IPS-15b (cell line): ENCODE measurements around the gene EIF2S3.

ENCODE experiments used
- H3K27me3 ChIP-seq: one replicate; pipeline ENCODE4 v1.6.1; 2013; ENCODE audit warnings: low read length; ENCODE audit not compliant: control insufficient read depth, insufficient read depth
- H3K36me3 ChIP-seq: one replicate; pipeline ENCODE4 v1.6.1; 2013; ENCODE audit warnings: low read length; ENCODE audit not compliant: control insufficient read depth, insufficient read depth
- H3K4me1 ChIP-seq: one replicate; pipeline ENCODE4 v1.6.1; 2013; ENCODE audit warnings: mild to moderate bottlenecking, low read length; ENCODE audit not compliant: control insufficient read depth, insufficient read depth
- H3K4me3 ChIP-seq: one replicate; pipeline ENCODE4 v1.5.1; 2013; ENCODE audit warnings: low read depth, low read length
- H3K9ac ChIP-seq: one replicate; pipeline ENCODE4 v1.6.1; 2013; ENCODE audit warnings: low read depth, mild to moderate bottlenecking, low read length
- H3K9me3 ChIP-seq: one replicate; pipeline ENCODE4 v1.6.1; 2013; ENCODE audit warnings: mild to moderate bottlenecking, low read length; ENCODE audit not compliant: control insufficient read depth, insufficient read depth

EIF2S3 gene

GRCh38 chrX:24054182-24055042 lies at the start of gene EIF2S3:
Gene EIF2S3, plus strand, starts transcription at chrX:24054956. Its CDS starts 13 bp downstream, at chrX:24054969.
- peak within 1 kb of the TSS; percentile 100 for H3K9ac ChIP-seq
- H3K27me3 ChIP-seq: no peaks in the 10 kb centered on the region
- H3K4me1 ChIP-seq: no peaks in the 10 kb centered on the region
- H3K36me3 ChIP-seq: peaks cover 20% of the 10 kb centered on the region
- H3K9me3 ChIP-seq: no peaks in the 10 kb centered on the region
- no peak within 1 kb of the TSS for H3K4me3 ChIP-seq

GRCh38 chrX:24005028-24005427 lies 49.7 kb upstream of the EIF2S3 start:
- H3K36me3 ChIP-seq: peaks cover 10% of the 10 kb centered on the region
- no peaks in the 10 kb centered on the region for H3K27me3 ChIP-seq
- no peaks in the 10 kb centered on the region for H3K9me3 ChIP-seq

GRCh38 chrX:24005867-24006266 lies 48.9 kb upstream of the EIF2S3 start:
- H3K36me3 ChIP-seq: peaks cover 10% of the 10 kb centered on the region
- H3K4me3 ChIP-seq: no peak overlapping the region
- no peaks in the 10 kb centered on the region for H3K9me3 ChIP-seq
- peaks cover 3% of the 10 kb centered on the region for H3K4me1 ChIP-seq
- H3K9ac ChIP-seq: no peak overlapping the region
- no peaks in the 10 kb centered on the region for H3K27me3 ChIP-seq

More at GRCh38 chrX:24005028-24005427, 49.7 kb upstream of the EIF2S3 start:
- Histone ChIP-seq H3K4me3 (no peak overlapping the region), H3K9ac (no peak overlapping the region), H3K4me1 (peaks cover 3% of the 10 kb centered on the region)

GRCh38 chrX:24012266-24012665 lies 42.5 kb upstream of the EIF2S3 start:
- no peak overlapping the region for H3K4me3 ChIP-seq
- H3K27me3 ChIP-seq: no peaks in the 10 kb centered on the region
- no peaks in the 10 kb centered on the region for H3K9me3 ChIP-seq
- no peaks in the 10 kb centered on the region for H3K36me3 ChIP-seq
- H3K9ac ChIP-seq: no peak overlapping the region
- H3K4me1 ChIP-seq: peaks cover 2% of the 10 kb centered on the region

- no peaks in the 10 kb centered on the region for H3K36me3 ChIP-seq
- no peaks in the 10 kb centered on the region for H3K9me3 ChIP-seq
Observed at GRCh38 chrX:24014388-24015018, 40.3 kb upstream of the EIF2S3 start.

GRCh38 chrX:24017674-24018073 lies 37.1 kb upstream of the EIF2S3 start:
- H3K36me3 ChIP-seq: no peaks in the 10 kb centered on the region
- H3K4me3 ChIP-seq: no peak overlapping the region
- no peaks in the 10 kb centered on the region for H3K27me3 ChIP-seq
- peaks cover 2% of the 10 kb centered on the region for H3K4me1 ChIP-seq
- no peaks in the 10 kb centered on the region for H3K9me3 ChIP-seq
- no peak overlapping the region for H3K9ac ChIP-seq

More at GRCh38 chrX:24014388-24015018, 40.3 kb upstream of the EIF2S3 start:
- no peak overlapping the region for H3K4me3 ChIP-seq
- peaks cover 2% of the 10 kb centered on the region for H3K4me1 ChIP-seq
- H3K9ac ChIP-seq: no peak overlapping the region
- H3K27me3 ChIP-seq: no peaks in the 10 kb centered on the region

GRCh38 chrX:24018809-24019208 lies 35.9 kb upstream of the EIF2S3 start:
- H3K27me3 ChIP-seq: no peaks in the 10 kb centered on the region
- H3K4me3 ChIP-seq: no peak overlapping the region
- no peaks in the 10 kb centered on the region for H3K9me3 ChIP-seq
- H3K9ac ChIP-seq: no peak overlapping the region
- H3K4me1 ChIP-seq: peaks cover 2% of the 10 kb centered on the region
- no peaks in the 10 kb centered on the region for H3K36me3 ChIP-seq

- H3K9ac ChIP-seq: no peak overlapping the region
- no peaks in the 10 kb centered on the region for H3K9me3 ChIP-seq
- peaks cover 2% of the 10 kb centered on the region for H3K4me1 ChIP-seq
- no peaks in the 10 kb centered on the region for H3K36me3 ChIP-seq
- H3K27me3 ChIP-seq: no peaks in the 10 kb centered on the region
- H3K4me3 ChIP-seq: no peak overlapping the region
Observed at GRCh38 chrX:24019448-24019847, 35.3 kb upstream of the EIF2S3 start.

GRCh38 chrX:24020306-24020876 lies 34.4 kb upstream of the EIF2S3 start:
- H3K9me3 ChIP-seq: no peaks in the 10 kb centered on the region
- no peaks in the 10 kb centered on the region for H3K4me1 ChIP-seq
- no peak overlapping the region for H3K9ac ChIP-seq
- H3K27me3 ChIP-seq: no peaks in the 10 kb centered on the region
- no peak overlapping the region for H3K4me3 ChIP-seq
- H3K36me3 ChIP-seq: no peaks in the 10 kb centered on the region

GRCh38 chrX:24023544-24023943 lies 31.2 kb upstream of the EIF2S3 start:
- Histone ChIP-seq H3K9ac (peak overlapping the region; percentile 20), H3K27me3 (peaks cover 11% of the 10 kb centered on the region), H3K9me3 (no peaks in the 10 kb centered on the region), H3K4me1 (no peaks in the 10 kb centered on the region), H3K36me3 (no peaks in the 10 kb centered on the region), H3K4me3 (peak overlapping the region; percentile 72)

- peak overlapping the region; percentile 92 for H3K9ac ChIP-seq
- peaks cover 16% of the 10 kb centered on the region for H3K27me3 ChIP-seq
- H3K36me3 ChIP-seq: no peaks in the 10 kb centered on the region
- peak overlapping the region; percentile 72 for H3K4me3 ChIP-seq
- no peaks in the 10 kb centered on the region for H3K4me1 ChIP-seq
- no peaks in the 10 kb centered on the region for H3K9me3 ChIP-seq
Observed at GRCh38 chrX:24023972-24024669, 30.6 kb upstream of the EIF2S3 start.
